A549 (cell line): ENCODE data around the gene PKN1.

Experiments used
- CTCF ChIP-seq: fragments of >200 bp; sonication (Bioruptor Twin); formaldehyde crosslinking; IDR thresholded peaks from 3 replicates; pipeline ENCODE4 v1.5.1; 2016
- EP300 ChIP-seq, 2 experiments: fragments of >200 bp; sonication (Bioruptor Twin); formaldehyde crosslinking; IDR thresholded peaks; 2 replicates in 1 of 2; 3 replicates in 1 of 2; pipeline ENCODE4 v1.6.1; 2016 to 2017
- JUN ChIP-seq, 2 experiments: fragments of >200 bp; sonication (Bioruptor Twin); formaldehyde crosslinking; IDR thresholded peaks; 2 replicates in 1 of 2; 3 replicates in 1 of 2; pipeline ENCODE4 v1.6.1; 2016 to 2017
- MAZ ChIP-seq: fragments of 150-350 bp; IDR thresholded peaks from 2 replicates; pipeline ENCODE4 v1.6.1; 2014; ENCODE audit warnings: antibody characterized with exemption, low read depth, low read length, borderline replicate concordance
- RAD21 ChIP-seq, 2 experiments: fragments of >200 bp in 1 of 2; sonication (Bioruptor Twin) in 1 of 2; formaldehyde crosslinking in 1 of 2; IDR thresholded peaks in 1 of 2; conservative IDR thresholded peaks in 1 of 2; 2 replicates in 1 of 2; 3 replicates in 1 of 2; pipeline ENCODE4 v1.6.1; 2012 to 2018; ENCODE audit warnings: inconsistent platforms in 1 of 2
- REST ChIP-seq: fragments of 200-600 bp; sonication (generic); IDR thresholded peaks from 2 replicates; pipeline ENCODE4 v1.6.1; 2016; ENCODE audit warnings: antibody characterized with exemption, mild to moderate bottlenecking, moderate library complexity
- RFX5 ChIP-seq: fragments of 450-650 bp; IDR thresholded peaks from 2 replicates; pipeline ENCODE4 v1.7.1; 2014; ENCODE audit warnings: antibody characterized with exemption, mild to moderate bottlenecking, moderate library complexity

- no peak for TF ChIP-seq RFX5
- TF ChIP-seq CTCF, result no peak
- no peak for TF ChIP-seq JUN (IDR thresholded peaks at IDR 0.05)
- TF ChIP-seq EP300 (IDR thresholded peaks at IDR 0.05), result no peak
- no peak for TF ChIP-seq MAZ
- no peak for TF ChIP-seq REST
- TF ChIP-seq RAD21 (conservative IDR thresholded peaks at IDR 0.05 in 1 of 2, IDR thresholded peaks at IDR 0.05 in 1 of 2), result no peak
These were observed 31.5 kb upstream of the PKN1 start for GRCh38 chr19:14401468-14402195.
